Measurements from ENCODE around the gene UTS2B.

GRCh38 chr3:191303596-191303995 lies 26.7 kb downstream of the UTS2B start:
- TF ChIP-seq CTCF (IDR thresholded peaks at IDR 0.05): no peak
- no peak for TF ChIP-seq POLR2A (IDR thresholded peaks at IDR 0.05)
